ENCODE results near the gene PAX5. TPM values are rescaled to one million over a fixed set of nuclear protein-coding genes. Genes with fewer than 3 reads are reported as not detected.
A peak's percentile ranks its signal among the peaks of the same experiment; 100 is the strongest.

The PAX5 gene
- total RNA-seq, 3 donors from 2014 or later (not counting 1 experiment from before 2014, with no cell fraction given): 1.3 to 2.1 (median 2.0) TPM

DNA sequence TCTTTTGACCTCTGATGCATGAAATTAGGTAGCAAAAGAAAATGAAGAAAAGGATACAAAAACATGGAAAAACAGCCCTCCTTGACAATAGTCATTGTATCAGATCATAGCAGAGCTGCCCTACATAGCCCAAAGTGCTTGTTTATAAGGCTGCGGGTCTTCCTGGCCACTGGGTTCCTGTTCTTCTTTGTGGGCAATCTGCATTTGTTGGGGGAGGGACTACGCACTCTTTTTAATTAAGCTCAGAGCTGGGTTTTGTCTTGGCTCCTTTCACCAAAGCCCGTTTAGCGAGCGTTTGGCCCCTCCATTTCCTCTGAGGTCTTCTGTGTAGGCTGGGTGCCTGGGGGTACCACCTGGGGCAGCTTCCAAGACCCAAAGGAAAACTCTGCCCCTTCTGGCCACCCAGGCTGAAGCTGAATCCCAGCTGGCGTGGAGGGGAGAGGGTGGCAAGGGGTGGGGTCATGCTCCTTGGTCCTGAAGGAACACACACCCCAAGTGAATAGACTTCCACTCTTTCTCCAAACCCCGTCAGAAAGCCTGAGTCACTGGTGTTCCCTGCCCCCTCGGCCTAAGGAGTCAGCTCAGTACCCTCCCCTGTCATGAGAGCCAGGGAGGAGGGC, 6.5 kb upstream of the PAX5 start:
- H3K4me1 ChIP-seq (ENCODE audit: control insufficient read depth, insufficient read depth, low read length): peaks cover 26% of the 10 kb centered on the region
- ATAC-seq (no peak), DNase-seq (no peak)
- 55% methylated on average over 8 of the region's 8 CpGs for WGBS (ENCODE audit: insufficient coverage)
- H3K9me3 ChIP-seq (ENCODE audit: control insufficient read depth, insufficient read depth, low read length): no peaks in the 10 kb centered on the region
- H3K4me3 Mint-ChIP-seq: no peak overlapping the region
- peaks cover 29% of the 10 kb centered on the region for H3K27me3 ChIP-seq (ENCODE audit: control insufficient read depth, insufficient read depth, low read length)
- intact Hi-C loops (cut with micrococcal nuclease): no loop called here
- no peaks in the 10 kb centered on the region for H3K9me3 Mint-ChIP-seq
- H3K4me3 ChIP-seq (ENCODE audit: low read length): no peak overlapping the region
- no peaks in the 10 kb centered on the region for H3K36me3 ChIP-seq (ENCODE audit: control insufficient read depth, insufficient read depth, low read length)
- peaks cover 7% of the 10 kb centered on the region for H3K36me3 Mint-ChIP-seq
- no peak overlapping the region for H3K27ac ChIP-seq (ENCODE audit: low read length)
- H3K27ac Mint-ChIP-seq: no peak overlapping the region
- peaks cover 16 to 20% of the 10 kb centered on the region in 2 donors for H3K4me1 Mint-ChIP-seq
- H3K27me3 Mint-ChIP-seq (ENCODE audit: low read depth in 2 of 2): peaks cover 57 to 75% of the 10 kb centered on the region in 2 donors
- TF ChIP-seq, protein P1, sequence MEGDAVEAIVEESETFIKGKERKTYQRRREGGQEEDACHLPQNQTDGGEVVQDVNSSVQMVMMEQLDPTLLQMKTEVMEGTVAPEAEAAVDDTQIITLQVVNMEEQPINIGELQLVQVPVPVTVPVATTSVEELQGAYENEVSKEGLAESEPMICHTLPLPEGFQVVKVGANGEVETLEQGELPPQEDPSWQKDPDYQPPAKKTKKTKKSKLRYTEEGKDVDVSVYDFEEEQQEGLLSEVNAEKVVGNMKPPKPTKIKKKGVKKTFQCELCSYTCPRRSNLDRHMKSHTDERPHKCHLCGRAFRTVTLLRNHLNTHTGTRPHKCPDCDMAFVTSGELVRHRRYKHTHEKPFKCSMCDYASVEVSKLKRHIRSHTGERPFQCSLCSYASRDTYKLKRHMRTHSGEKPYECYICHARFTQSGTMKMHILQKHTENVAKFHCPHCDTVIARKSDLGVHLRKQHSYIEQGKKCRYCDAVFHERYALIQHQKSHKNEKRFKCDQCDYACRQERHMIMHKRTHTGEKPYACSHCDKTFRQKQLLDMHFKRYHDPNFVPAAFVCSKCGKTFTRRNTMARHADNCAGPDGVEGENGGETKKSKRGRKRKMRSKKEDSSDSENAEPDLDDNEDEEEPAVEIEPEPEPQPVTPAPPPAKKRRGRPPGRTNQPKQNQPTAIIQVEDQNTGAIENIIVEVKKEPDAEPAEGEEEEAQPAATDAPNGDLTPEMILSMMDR (IDR thresholded peaks at IDR 0.05): no peak

- ATAC-seq: no peak
- 48% methylated on average over 11 of the region's 14 CpGs for WGBS (ENCODE audit: insufficient coverage)
- H3K27me3 Mint-ChIP-seq (ENCODE audit: low read depth in 2 of 2): peaks cover 60 to 77% of the 10 kb centered on the region in 2 donors
- Histone ChIP-seq H3K4me3 (ENCODE audit: low read length) (no peak overlapping the region), H3K27me3 (ENCODE audit: control insufficient read depth, insufficient read depth, low read length) (peaks cover 43% of the 10 kb centered on the region), H3K27ac (ENCODE audit: low read length) (no peak overlapping the region), H3K36me3 (ENCODE audit: control insufficient read depth, insufficient read depth, low read length) (no peaks in the 10 kb centered on the region), H3K9me3 (ENCODE audit: control insufficient read depth, insufficient read depth, low read length) (no peaks in the 10 kb centered on the region), H3K4me1 (ENCODE audit: control insufficient read depth, insufficient read depth, low read length) (peaks cover 43% of the 10 kb centered on the region)
- no peak for DNase-seq
- H3K27ac Mint-ChIP-seq: no peak overlapping the region
- intact Hi-C loops (cut with micrococcal nuclease): no loop called here
- H3K4me3 Mint-ChIP-seq: no peak overlapping the region
- H3K4me1 Mint-ChIP-seq: peaks cover 23 to 36% of the 10 kb centered on the region in 2 donors
- H3K36me3 Mint-ChIP-seq: peaks cover 7% of the 10 kb centered on the region
- TF ChIP-seq, protein P1 (IDR thresholded peaks at IDR 0.05): no peak
- no peaks in the 10 kb centered on the region for H3K9me3 Mint-ChIP-seq
Measured at GRCh38 chr9:37038943-37039464, 4.9 kb upstream of the PAX5 start.

DNA sequence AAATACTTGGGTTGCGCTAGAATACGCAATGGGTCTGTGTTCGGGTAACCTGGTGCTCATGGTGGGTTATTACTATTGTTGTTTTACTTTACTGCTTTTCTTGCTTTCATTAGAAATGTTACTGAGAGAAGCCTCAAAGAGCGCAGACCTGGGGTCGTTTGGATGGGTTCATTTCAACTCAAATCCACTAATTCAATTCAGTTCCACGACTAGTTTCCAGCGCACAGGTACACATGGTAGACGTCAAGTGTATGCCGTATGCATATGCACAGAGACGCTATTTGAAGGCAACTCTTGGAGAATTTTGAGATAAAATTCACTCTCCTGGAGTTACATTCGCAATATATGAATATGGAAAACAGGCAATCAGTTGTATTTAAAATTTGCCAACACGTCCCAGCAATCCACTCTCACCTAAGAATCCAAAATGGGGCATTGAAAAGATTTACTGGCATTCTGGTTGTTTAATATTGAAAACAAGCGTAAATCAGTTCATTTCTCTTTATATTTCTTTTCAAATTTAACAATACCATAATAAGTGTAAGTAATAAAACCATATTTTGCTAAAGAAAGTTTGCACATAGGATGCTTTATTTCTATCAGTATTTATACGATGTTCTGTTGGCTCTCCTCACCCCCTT, 4.4 kb upstream of the PAX5 start:
- peaks cover 7% of the 10 kb centered on the region for H3K36me3 Mint-ChIP-seq
- Histone ChIP-seq H3K27ac (ENCODE audit: low read length) (peak overlapping the region; percentile 78), H3K4me3 (ENCODE audit: low read length) (no peak overlapping the region), H3K27me3 (ENCODE audit: control insufficient read depth, insufficient read depth, low read length) (peaks cover 49% of the 10 kb centered on the region), H3K9me3 (ENCODE audit: control insufficient read depth, insufficient read depth, low read length) (no peaks in the 10 kb centered on the region), H3K36me3 (ENCODE audit: control insufficient read depth, insufficient read depth, low read length) (no peaks in the 10 kb centered on the region), H3K4me1 (ENCODE audit: control insufficient read depth, insufficient read depth, low read length) (peaks cover 47% of the 10 kb centered on the region)
- H3K27me3 Mint-ChIP-seq (ENCODE audit: low read depth in 2 of 2): peaks cover 61 to 72% of the 10 kb centered on the region in 2 donors
- ATAC-seq: no peak
- H3K9me3 Mint-ChIP-seq: no peaks in the 10 kb centered on the region
- WGBS (ENCODE audit: insufficient coverage): 23% methylated on average over 10 of the region's 14 CpGs
- DNase-seq: no peak
- H3K4me1 Mint-ChIP-seq: peaks cover 23 to 39% of the 10 kb centered on the region in 2 donors
- peak overlapping the region; percentile 41 for H3K4me3 Mint-ChIP-seq
- TF ChIP-seq, protein P1 (IDR thresholded peaks at IDR 0.05): no peak
- intact Hi-C loops (cut with micrococcal nuclease): no loop called here
- no peak overlapping the region for H3K27ac Mint-ChIP-seq

Measured in natural killer cell (primary cell).